Mesodermal cell (in vitro differentiated cells): ENCODE results near the gene CTCF.
A peak's percentile ranks its signal among the peaks of the same experiment; 100 is the strongest.
"Not testable (repeated sequence)": the region's sequence is repeated elsewhere in the genome, so short reads cannot be mapped to it uniquely, and the experiment has no call there.

Experiments used
- H3K27ac ChIP-seq: 2 replicates; pipeline ENCODE4 v1.7.0; 2013; ENCODE audit warnings: mild to moderate bottlenecking, low read depth, low read length, moderate library complexity; ENCODE audit not compliant: severe bottlenecking
- H3K36me3 ChIP-seq: 2 replicates; pipeline ENCODE4 v1.7.1; 2013; ENCODE audit warnings: mild to moderate bottlenecking, low read length, moderate library complexity; ENCODE audit not compliant: control insufficient read depth, insufficient read depth
- H3K4me1 ChIP-seq: one replicate; pipeline ENCODE4 v1.7.1; 2013; ENCODE audit warnings: mild to moderate bottlenecking, low read length; ENCODE audit not compliant: insufficient read depth, control insufficient read depth, poor library complexity, severe bottlenecking
- H3K4me3 ChIP-seq: 2 replicates; pipeline ENCODE4 v1.7.0; 2013; ENCODE audit warnings: low read length, control low read depth, mild to moderate bottlenecking; ENCODE audit not compliant: insufficient read depth, poor library complexity, severe bottlenecking; ENCODE audit errors: extremely low read depth
- H3K9me3 ChIP-seq: 2 replicates; pipeline ENCODE4 v1.7.1; 2013; ENCODE audit warnings: mild to moderate bottlenecking, low read length, moderate library complexity; ENCODE audit not compliant: control insufficient read depth
- WGBS, 2 experiments: methylation state at CpG; one replicate each; pipeline ENCODE4 v1.1.5; 2013; ENCODE audit warnings: missing lambda C conversion rate in 2 of 2; ENCODE audit not compliant: insufficient coverage in 2 of 2; 5-methylcytosine and 5-hydroxymethylcytosine counted together

The CTCF gene

GRCh38 chr16:67526149-67526791 is 36.1 kb upstream of the CTCF start:
- peaks cover 39% of the 10 kb centered on the region for H3K4me1 ChIP-seq
- H3K9me3 ChIP-seq = no peaks in the 10 kb centered on the region
- no peaks in the 10 kb centered on the region for H3K36me3 ChIP-seq
- 72 to 79% methylated on average over 2 of the region's 3 CpGs for WGBS, 2 experiments
- peak overlapping the region; percentile 45 for H3K27ac ChIP-seq
- no peak overlapping the region for H3K4me3 ChIP-seq

GRCh38 chr16:67528222-67528869 is 34.0 kb upstream of the CTCF start, which contains the start of gene RIPOR1:
Gene RIPOR1, plus strand, starts transcription at chr16:67528829. Its CDS starts 9,618 bp downstream, at chr16:67538447.
- H3K4me3 ChIP-seq = peak within 1 kb of the TSS; percentile 86
- H3K36me3 ChIP-seq = peaks cover 9% of the 10 kb centered on the region
- peak within 1 kb of the TSS; percentile 60 for H3K27ac ChIP-seq
- peaks cover 40% of the 10 kb centered on the region for H3K4me1 ChIP-seq
- H3K9me3 ChIP-seq = no peaks in the 10 kb centered on the region
- 35 to 50% methylated on average over 15 to 26 of the region's 45 CpGs for WGBS, 2 experiments

- peaks cover 40% of the 10 kb centered on the region for H3K4me1 ChIP-seq
- peaks cover 9% of the 10 kb centered on the region for H3K36me3 ChIP-seq
- H3K9me3 ChIP-seq = no peaks in the 10 kb centered on the region
- H3K4me3 ChIP-seq = peak overlapping the region; percentile 86
- H3K27ac ChIP-seq = peak overlapping the region; percentile 60
- WGBS, 2 experiments = 0 to 1% methylated on average over 52 to 57 of the region's 65 CpGs
Observed at GRCh38 chr16:67528870-67529581, 33.3 kb upstream of the CTCF start.

- H3K4me3 ChIP-seq = peak overlapping the region; percentile 86
- peaks cover 12% of the 10 kb centered on the region for H3K36me3 ChIP-seq
- 15 to 16% methylated on average over 16 of the region's 16 CpGs for WGBS, 2 experiments
- H3K4me1 ChIP-seq = peaks cover 40% of the 10 kb centered on the region
- H3K27ac ChIP-seq = peak overlapping the region; percentile 60
- H3K9me3 ChIP-seq = no peaks in the 10 kb centered on the region
Observed at GRCh38 chr16:67529582-67530012, 32.7 kb upstream of the CTCF start.

GRCh38 chr16:67530013-67530939 is 32.0 kb upstream of the CTCF start:
- 10 to 11% methylated on average over 30 to 40 of the region's 48 CpGs for WGBS, 2 experiments
- no peaks in the 10 kb centered on the region for H3K9me3 ChIP-seq
- peaks cover 13% of the 10 kb centered on the region for H3K36me3 ChIP-seq
- peak overlapping the region; percentile 60 for H3K27ac ChIP-seq
- peaks cover 36% of the 10 kb centered on the region for H3K4me1 ChIP-seq
- peak overlapping the region; percentile 86 for H3K4me3 ChIP-seq

GRCh38 chr16:67531247-67531646 is 31.1 kb upstream of the CTCF start:
- Histone ChIP-seq H3K36me3 (peaks cover 13% of the 10 kb centered on the region), H3K4me3 (no peak overlapping the region), H3K27ac (no peak overlapping the region), H3K9me3 (no peaks in the 10 kb centered on the region), H3K4me1 (peaks cover 29% of the 10 kb centered on the region)
- WGBS, 2 experiments = 94 to 96% methylated on average over 3 of the region's 4 CpGs

- peaks cover 16% of the 10 kb centered on the region for H3K4me1 ChIP-seq
- no peak overlapping the region for H3K27ac ChIP-seq
- no peaks in the 10 kb centered on the region for H3K9me3 ChIP-seq
- peaks cover 13% of the 10 kb centered on the region for H3K36me3 ChIP-seq
- H3K4me3 ChIP-seq = no peak overlapping the region
- WGBS, 2 experiments = 90 to 91% methylated on average over 9 of the region's 9 CpGs
Observed at GRCh38 chr16:67533024-67533560, 29.2 kb upstream of the CTCF start.

- WGBS, 2 experiments = 89% methylated on average over 4 of the region's 6 CpGs; no CpG with 5 or more reads in 1 of the 2 experiments
- H3K4me3 ChIP-seq, H3K27ac ChIP-seq, H3K9me3 ChIP-seq: not testable (repeated sequence)
- H3K36me3 ChIP-seq = peaks cover 19% of the 10 kb centered on the region
- peaks cover 20% of the 10 kb centered on the region for H3K4me1 ChIP-seq
Observed at GRCh38 chr16:67533987-67534386, 28.3 kb upstream of the CTCF start.

GRCh38 chr16:67534431-67534830 is 27.9 kb upstream of the CTCF start:
- H3K9me3 ChIP-seq = no peaks in the 10 kb centered on the region
- H3K4me3 ChIP-seq = no peak overlapping the region
- peaks cover 24% of the 10 kb centered on the region for H3K4me1 ChIP-seq
- H3K27ac ChIP-seq = no peak overlapping the region
- peaks cover 23% of the 10 kb centered on the region for H3K36me3 ChIP-seq

- H3K27ac ChIP-seq = no peak overlapping the region
- H3K4me1 ChIP-seq = peaks cover 26% of the 10 kb centered on the region
- peaks cover 31% of the 10 kb centered on the region for H3K36me3 ChIP-seq
- H3K4me3 ChIP-seq = no peak overlapping the region
- WGBS, 2 experiments = 94 to 100% methylated on average over 2 of the region's 2 CpGs
- H3K9me3 ChIP-seq = no peaks in the 10 kb centered on the region
Observed at GRCh38 chr16:67535201-67535600, 27.1 kb upstream of the CTCF start.
